Superior temporal gyrus (tissue), 1 donor: ENCODE results near the gene USF2.

Source experiments
- DNase-seq: peaks from one replicate; pipeline ENCODE4 v3.0.0-alpha.2; 2016; ENCODE audit errors: extremely low spot score

The USF2 gene

DNA sequence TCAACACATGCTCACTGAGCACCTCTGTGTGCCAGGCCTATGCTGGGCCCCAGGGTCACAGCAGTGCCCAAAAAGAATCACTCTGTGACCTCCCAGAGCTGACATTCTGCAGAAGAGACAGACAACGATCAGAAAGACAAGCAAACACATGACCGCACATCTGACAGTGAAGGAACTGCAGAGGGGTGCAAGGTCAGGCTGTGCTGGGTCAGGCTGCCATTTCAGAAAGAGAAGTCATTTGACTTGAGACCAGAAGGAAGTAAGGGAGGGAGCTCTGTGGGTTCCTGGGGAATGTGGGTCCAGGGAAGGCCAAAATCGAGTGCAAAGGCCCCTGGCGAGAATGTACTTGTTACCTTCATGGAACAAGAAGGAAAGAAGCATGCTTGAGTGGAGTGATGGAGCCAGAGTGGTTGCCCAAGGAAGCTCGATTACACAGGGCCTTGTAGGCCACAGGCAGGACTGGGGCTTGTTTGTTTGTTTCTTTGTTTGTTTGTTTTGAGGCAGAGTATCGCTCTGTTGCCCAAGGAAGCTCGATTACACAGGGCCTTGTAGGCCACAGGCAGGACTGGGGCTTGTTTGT lies 48.8 kb downstream of the USF2 start:
- DNase-seq = no peak

- DNase-seq = peak; percentile 83
Observed at GRCh38 chr19:35318679-35319448, 50.1 kb downstream of the USF2 start.

DNA sequence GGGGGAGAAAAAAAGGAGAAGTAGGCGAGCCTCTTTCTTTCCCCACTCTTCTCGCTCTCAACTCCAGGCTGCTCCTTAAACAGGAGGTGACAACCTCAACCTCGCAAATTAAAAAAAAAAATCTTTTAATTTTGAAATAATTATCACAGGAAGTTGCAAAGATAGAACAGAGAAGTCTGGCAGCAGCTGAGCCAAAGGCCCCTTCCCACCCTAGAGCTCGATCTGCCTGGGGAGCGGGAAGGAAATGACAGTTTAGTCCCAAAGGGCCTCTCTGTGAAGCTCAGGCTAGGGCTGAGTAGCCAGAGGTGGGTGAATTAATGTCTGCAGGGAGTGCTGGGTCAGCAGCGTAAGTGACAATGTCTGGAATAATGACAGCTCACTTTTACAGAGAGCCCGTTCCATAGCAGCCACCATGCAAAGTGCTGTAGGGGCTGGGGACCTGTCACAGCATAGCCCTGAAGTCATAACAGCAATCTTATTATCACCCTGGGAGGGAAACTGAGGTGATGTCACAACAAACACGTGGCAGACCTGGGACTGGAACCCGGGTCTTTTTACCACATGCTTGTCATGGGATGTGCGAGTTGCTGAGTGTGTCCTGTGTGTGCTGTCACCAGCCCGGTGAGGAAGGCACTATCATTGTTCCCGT lies 51.4 kb downstream of the USF2 start:
- DNase-seq = no peak

- no peak for DNase-seq
Observed at GRCh38 chr19:35321291-35321690, 52.5 kb downstream of the USF2 start.

- no peak for DNase-seq
Observed at GRCh38 chr19:35322014-35322413, 53.3 kb downstream of the USF2 start.

GRCh38 chr19:35327642-35328041 lies 58.9 kb downstream of the USF2 start:
- DNase-seq = no peak

DNA sequence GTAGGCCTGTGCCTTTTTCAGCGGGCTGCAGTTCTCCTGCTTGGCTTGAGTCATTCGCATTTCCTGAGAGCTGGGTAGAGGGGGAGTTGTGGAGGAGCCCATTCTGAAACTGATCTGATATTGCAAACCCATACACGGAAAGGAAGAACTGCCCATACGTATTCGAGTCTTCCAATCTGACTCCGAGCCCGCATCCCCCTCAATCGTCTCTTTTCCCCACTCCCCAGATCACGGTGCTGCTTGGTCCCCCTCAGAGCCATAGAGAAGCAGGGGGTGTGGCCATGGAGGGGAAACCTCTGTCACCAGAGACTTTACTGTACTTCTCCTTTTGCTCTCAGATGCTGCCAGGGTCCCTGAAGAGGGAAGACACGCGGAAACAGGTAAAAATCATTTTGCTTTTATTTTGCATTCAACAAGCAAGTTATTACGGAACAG lies 60.1 kb downstream of the USF2 start, which contains the start of gene CD22:
Gene CD22 (plus strand): TSS at position 337 of the 435 bp plus-strand sequence. CDS start 2,854 bp downstream, outside the sequence.
- no peak for DNase-seq

GRCh38 chr19:35329323-35329722 lies 60.6 kb downstream of the USF2 start:
- no peak for DNase-seq
